Measurements from ENCODE around the gene BBX.

BBX gene

GRCh38 chr3:107756649-107757048 is 233.9 kb downstream of the BBX start:
- no peak for FAIRE-seq

- FAIRE-seq = no peak
Observed at GRCh38 chr3:107757140-107757539, 234.4 kb downstream of the BBX start.

- FAIRE-seq = no peak
Observed at GRCh38 chr3:107760144-107760543, 237.4 kb downstream of the BBX start.

GRCh38 chr3:107761391-107761790 is 238.6 kb downstream of the BBX start:
- FAIRE-seq = no peak

- FAIRE-seq = no peak
Observed at GRCh38 chr3:107765524-107765923, 242.8 kb downstream of the BBX start.

GRCh38 chr3:107767897-107768605 is 245.3 kb downstream of the BBX start:
- no peak for FAIRE-seq

- FAIRE-seq = no peak
Observed at GRCh38 chr3:107769882-107770281, 247.1 kb downstream of the BBX start.

- no peak for FAIRE-seq
Observed at GRCh38 chr3:107772016-107772415, 249.3 kb downstream of the BBX start.

- FAIRE-seq = no peak
Observed at GRCh38 chr3:107775974-107776373, 253.2 kb downstream of the BBX start.

GRCh38 chr3:107781253-107781652 is 258.5 kb downstream of the BBX start:
- FAIRE-seq = no peak

GRCh38 chr3:107782054-107782453 is 259.3 kb downstream of the BBX start:
- FAIRE-seq = no peak

GRCh38 chr3:107790612-107791011 is 267.9 kb downstream of the BBX start:
- no peak for FAIRE-seq

GRCh38 chr3:107791027-107791426 is 268.3 kb downstream of the BBX start:
- FAIRE-seq = no peak

- no peak for FAIRE-seq
Observed at GRCh38 chr3:107791450-107791849, 268.7 kb downstream of the BBX start.

- no peak for FAIRE-seq
Observed at GRCh38 chr3:107794664-107795443, 272.1 kb downstream of the BBX start.

GRCh38 chr3:107795514-107796094 is 272.8 kb downstream of the BBX start:
- FAIRE-seq = no peak

GRCh38 chr3:107796791-107797190 is 274.0 kb downstream of the BBX start:
- no peak for FAIRE-seq

GRCh38 chr3:107797586-107797985 is 274.8 kb downstream of the BBX start:
- FAIRE-seq = no peak

GRCh38 chr3:107798381-107798780 is 275.6 kb downstream of the BBX start:
- no peak for FAIRE-seq

GRCh38 chr3:107800710-107801109 is 277.9 kb downstream of the BBX start:
- no peak for FAIRE-seq

- FAIRE-seq = no peak
Observed at GRCh38 chr3:107803170-107803569, 280.4 kb downstream of the BBX start.

GRCh38 chr3:107806021-107806420 is 283.3 kb downstream of the BBX start:
- no peak for FAIRE-seq

- no peak for FAIRE-seq
Observed at GRCh38 chr3:107806536-107806935, 283.8 kb downstream of the BBX start.
